A549 (cell line): Measurements from ENCODE around the gene GXYLT1.

ENCODE experiments used
- CEBPB ChIP-seq, 2 experiments: fragments of >200 bp in 1 of 2; sonication (Bioruptor Twin) in 1 of 2; formaldehyde crosslinking in 1 of 2; IDR thresholded peaks; 2 replicates each; pipeline ENCODE4 v1.6.1; 2012 to 2016
- EHMT2 ChIP-seq: fragments of 200-600 bp; sonication (generic); IDR thresholded peaks from 2 replicates; pipeline ENCODE4 v1.6.1; 2016; ENCODE audit warnings: antibody characterized with exemption, low read depth, mild to moderate bottlenecking, moderate library complexity
- EP300 ChIP-seq, 2 experiments: fragments of >200 bp; sonication (Bioruptor Twin); formaldehyde crosslinking; IDR thresholded peaks; 2 replicates in 1 of 2; 3 replicates in 1 of 2; pipeline ENCODE4 v1.6.1; 2016 to 2017
- MAZ ChIP-seq: fragments of 150-350 bp; IDR thresholded peaks from 2 replicates; pipeline ENCODE4 v1.6.1; 2014; ENCODE audit warnings: antibody characterized with exemption, low read depth, low read length, borderline replicate concordance
- POLR2A ChIP-seq: IDR thresholded peaks from 2 replicates; pipeline ENCODE4 v1.6.1; 2012; ENCODE audit warnings: mild to moderate bottlenecking, low read length
- RAD21 ChIP-seq, 2 experiments: fragments of >200 bp in 1 of 2; sonication (Bioruptor Twin) in 1 of 2; formaldehyde crosslinking in 1 of 2; IDR thresholded peaks in 1 of 2; conservative IDR thresholded peaks in 1 of 2; 2 replicates in 1 of 2; 3 replicates in 1 of 2; pipeline ENCODE4 v1.6.1; 2012 to 2018; ENCODE audit warnings: inconsistent platforms in 1 of 2
- REST ChIP-seq: fragments of 200-600 bp; sonication (generic); IDR thresholded peaks from 2 replicates; pipeline ENCODE4 v1.6.1; 2016; ENCODE audit warnings: antibody characterized with exemption, mild to moderate bottlenecking, moderate library complexity
- RFX5 ChIP-seq: fragments of 450-650 bp; IDR thresholded peaks from 2 replicates; pipeline ENCODE4 v1.7.1; 2014; ENCODE audit warnings: antibody characterized with exemption, mild to moderate bottlenecking, moderate library complexity
- RNF2 ChIP-seq: fragments of 200-600 bp; sonication (generic); IDR thresholded peaks from 2 replicates; pipeline ENCODE4 v1.6.1; 2016; ENCODE audit warnings: low read depth, mild to moderate bottlenecking, antibody characterized with exemption, moderate library complexity, borderline replicate concordance
- ZNF302 ChIP-seq: fragments of 250-450 bp; sonication (Bioruptor Pico); IDR thresholded peaks from 2 replicates; pipeline ENCODE4 v1.9.0; 2021; ENCODE audit warnings: inconsistent platforms, mild to moderate bottlenecking, moderate library complexity
- TF ChIP-seq, protein P1 (sequence below): fragments of >200 bp; sonication (Bioruptor Twin); formaldehyde crosslinking; IDR thresholded peaks from 3 replicates; pipeline ENCODE4 v1.5.1; 2016

GRCh38 chr12:42053456-42053855 is 91.2 kb downstream of the GXYLT1 start:
- TF ChIP-seq ZNF302 (no peak), POLR2A (no peak), RNF2 (no peak), REST (no peak), CEBPB (IDR thresholded peaks at IDR 0.05) (no peak), MAZ (no peak), RAD21 (conservative IDR thresholded peaks at IDR 0.05 in 1 of 2, IDR thresholded peaks at IDR 0.05 in 1 of 2) (no peak), EHMT2 (no peak), EP300 (IDR thresholded peaks at IDR 0.05) (no peak), RFX5 (no peak)
- TF ChIP-seq, protein P1, sequence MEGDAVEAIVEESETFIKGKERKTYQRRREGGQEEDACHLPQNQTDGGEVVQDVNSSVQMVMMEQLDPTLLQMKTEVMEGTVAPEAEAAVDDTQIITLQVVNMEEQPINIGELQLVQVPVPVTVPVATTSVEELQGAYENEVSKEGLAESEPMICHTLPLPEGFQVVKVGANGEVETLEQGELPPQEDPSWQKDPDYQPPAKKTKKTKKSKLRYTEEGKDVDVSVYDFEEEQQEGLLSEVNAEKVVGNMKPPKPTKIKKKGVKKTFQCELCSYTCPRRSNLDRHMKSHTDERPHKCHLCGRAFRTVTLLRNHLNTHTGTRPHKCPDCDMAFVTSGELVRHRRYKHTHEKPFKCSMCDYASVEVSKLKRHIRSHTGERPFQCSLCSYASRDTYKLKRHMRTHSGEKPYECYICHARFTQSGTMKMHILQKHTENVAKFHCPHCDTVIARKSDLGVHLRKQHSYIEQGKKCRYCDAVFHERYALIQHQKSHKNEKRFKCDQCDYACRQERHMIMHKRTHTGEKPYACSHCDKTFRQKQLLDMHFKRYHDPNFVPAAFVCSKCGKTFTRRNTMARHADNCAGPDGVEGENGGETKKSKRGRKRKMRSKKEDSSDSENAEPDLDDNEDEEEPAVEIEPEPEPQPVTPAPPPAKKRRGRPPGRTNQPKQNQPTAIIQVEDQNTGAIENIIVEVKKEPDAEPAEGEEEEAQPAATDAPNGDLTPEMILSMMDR = no peak
